ENCODE measurements around the gene PAFAH2. TPM values are rescaled to one million over a fixed set of nuclear protein-coding genes. Genes with fewer than 3 reads are reported as not detected.

PAFAH2 gene
- polyA plus RNA-seq, 1 donor: 84.2 TPM

Other genes with a start within 250 kb of the PAFAH2 start
- 51.3 TPM for gene SELENON, start 197.9 kb downstream of the PAFAH2 start, polyA plus RNA-seq (ENCODE audit: insufficient read length)
- gene MTFR1L, start 178.1 kb downstream of the PAFAH2 start, polyA plus RNA-seq (ENCODE audit: insufficient read length): 69.7 TPM
- 0.71 TPM for gene AUNIP, start 138.6 kb downstream of the PAFAH2 start, polyA plus RNA-seq (ENCODE audit: insufficient read length)
- 7.2 TPM for gene PAQR7, start 122.4 kb downstream of the PAFAH2 start, polyA plus RNA-seq (ENCODE audit: insufficient read length)
- 436 TPM for gene STMN1, start 91.6 kb downstream of the PAFAH2 start, polyA plus RNA-seq (ENCODE audit: insufficient read length)
- gene EXTL1, start 23.7 kb upstream of the PAFAH2 start, polyA plus RNA-seq (ENCODE audit: insufficient read length): 4.8 TPM
- gene SLC30A2, start 48.1 kb upstream of the PAFAH2 start, polyA plus RNA-seq (ENCODE audit: insufficient read length): 1.00 TPM
- gene TRIM63, start 69.6 kb upstream of the PAFAH2 start, polyA plus RNA-seq (ENCODE audit: insufficient read length): 47.4 TPM
- 6.0 TPM for gene PDIK1L, start 113.8 kb upstream of the PAFAH2 start, polyA plus RNA-seq (ENCODE audit: insufficient read length)
- 0.76 TPM for gene FAM110D, start 161.0 kb upstream of the PAFAH2 start, polyA plus RNA-seq (ENCODE audit: insufficient read length)
- not detected for gene C1orf232, start 170.9 kb upstream of the PAFAH2 start, polyA plus RNA-seq (ENCODE audit: insufficient read length)
- 21.5 TPM for gene ZNF593, start 171.8 kb upstream of the PAFAH2 start, polyA plus RNA-seq (ENCODE audit: insufficient read length)
- 1.5 TPM for gene ZNF593OS, start 173.8 kb upstream of the PAFAH2 start, polyA plus RNA-seq (ENCODE audit: insufficient read length)
- gene CNKSR1, start 179.4 kb upstream of the PAFAH2 start, polyA plus RNA-seq (ENCODE audit: insufficient read length): 4.2 TPM
- not detected for gene CATSPER4, start 192.5 kb upstream of the PAFAH2 start, polyA plus RNA-seq (ENCODE audit: insufficient read length)
- gene CEP85, start 236.1 kb upstream of the PAFAH2 start, polyA plus RNA-seq (ENCODE audit: insufficient read length): 23.6 TPM